DND-41 (cell line): Measurements from ENCODE around the gene RNGTT.
A peak's percentile ranks its signal among the peaks of the same experiment; 100 is the strongest.

Experiments used
- ATAC-seq: fragments of 200-7000 bp; cut with Tn5 transposase; 3 replicates; pipeline ENCODE4 v1.9.1; 2021; ENCODE audit warnings: low read depth; ENCODE audit not compliant: insufficient read depth
- DNase-seq: peaks from one replicate; pipeline ENCODE4 v3.0.0-alpha.2; 2020
- H2AFZ ChIP-seq: 2 replicates; pipeline ENCODE4 v1.6.0; 2012; ENCODE audit warnings: low read depth, low read length
- H3K27ac ChIP-seq: 2 replicates; pipeline ENCODE4 v1.5.1; 2012; ENCODE audit warnings: low read length, inconsistent platforms
- H3K27me3 ChIP-seq: fragments of 200-600 bp; sonication (generic); 2 replicates; pipeline ENCODE4 v1.6.0; 2012; ENCODE audit warnings: low read length, mild to moderate bottlenecking, inconsistent platforms; ENCODE audit not compliant: insufficient read depth, poor library complexity
- H3K36me3 ChIP-seq: 2 replicates; pipeline ENCODE4 v1.5.1; 2012; ENCODE audit warnings: low read length, inconsistent platforms; ENCODE audit not compliant: insufficient read depth
- H3K4me1 ChIP-seq: 2 replicates; pipeline ENCODE4 v1.5.1; 2012; ENCODE audit warnings: mild to moderate bottlenecking, low read length; ENCODE audit not compliant: insufficient read depth
- H3K4me2 ChIP-seq: 2 replicates; pipeline ENCODE4 v1.6.0; 2012; ENCODE audit warnings: mild to moderate bottlenecking, moderate library complexity, low read length, inconsistent platforms; ENCODE audit not compliant: insufficient read depth
- H3K4me3 ChIP-seq, 2 experiments: fragments of 200-600 bp in 1 of 2; shearing (Covaris generic) in 1 of 2; 2 replicates each; pipeline ENCODE4 v1.5.1; 2012 to 2016; ENCODE audit warnings: inconsistent platforms in 2 of 2, low read length in 2 of 2, mild to moderate bottlenecking in 2 of 2, low read depth in 1 of 2, moderate library complexity in 1 of 2
- H3K79me2 ChIP-seq: 2 replicates; pipeline ENCODE4 v1.6.0; 2012; ENCODE audit warnings: low read length, inconsistent platforms; ENCODE audit not compliant: insufficient read depth
- H3K9ac ChIP-seq: 2 replicates; pipeline ENCODE4 v1.6.0; 2012; ENCODE audit warnings: low read depth, mild to moderate bottlenecking, inconsistent platforms, low read length, moderate library complexity
- H3K9me3 ChIP-seq: 2 replicates; pipeline ENCODE4 v1.5.1; 2012; ENCODE audit warnings: low read length, moderate library complexity, mild to moderate bottlenecking, inconsistent platforms; ENCODE audit not compliant: insufficient read depth, severe bottlenecking
- H4K20me1 ChIP-seq: 2 replicates; pipeline ENCODE4 v1.6.0; 2012; ENCODE audit warnings: low read length; ENCODE audit not compliant: insufficient read depth
- EZH2 ChIP-seq: IDR thresholded peaks from 3 replicates; pipeline ENCODE4 v1.6.1; 2012; ENCODE audit warnings: borderline replicate concordance, low read depth, mild to moderate bottlenecking, moderate library complexity, low read length, inconsistent platforms; ENCODE audit not compliant: severe bottlenecking
- TF ChIP-seq, protein P1 (sequence below): IDR thresholded peaks from 2 replicates; pipeline ENCODE4 v1.5.1; 2012; ENCODE audit warnings: borderline replicate concordance, low read length, moderate library complexity, mild to moderate bottlenecking; ENCODE audit not compliant: poor library complexity, severe bottlenecking; ENCODE audit errors: extremely low read depth

The RNGTT gene

DNA sequence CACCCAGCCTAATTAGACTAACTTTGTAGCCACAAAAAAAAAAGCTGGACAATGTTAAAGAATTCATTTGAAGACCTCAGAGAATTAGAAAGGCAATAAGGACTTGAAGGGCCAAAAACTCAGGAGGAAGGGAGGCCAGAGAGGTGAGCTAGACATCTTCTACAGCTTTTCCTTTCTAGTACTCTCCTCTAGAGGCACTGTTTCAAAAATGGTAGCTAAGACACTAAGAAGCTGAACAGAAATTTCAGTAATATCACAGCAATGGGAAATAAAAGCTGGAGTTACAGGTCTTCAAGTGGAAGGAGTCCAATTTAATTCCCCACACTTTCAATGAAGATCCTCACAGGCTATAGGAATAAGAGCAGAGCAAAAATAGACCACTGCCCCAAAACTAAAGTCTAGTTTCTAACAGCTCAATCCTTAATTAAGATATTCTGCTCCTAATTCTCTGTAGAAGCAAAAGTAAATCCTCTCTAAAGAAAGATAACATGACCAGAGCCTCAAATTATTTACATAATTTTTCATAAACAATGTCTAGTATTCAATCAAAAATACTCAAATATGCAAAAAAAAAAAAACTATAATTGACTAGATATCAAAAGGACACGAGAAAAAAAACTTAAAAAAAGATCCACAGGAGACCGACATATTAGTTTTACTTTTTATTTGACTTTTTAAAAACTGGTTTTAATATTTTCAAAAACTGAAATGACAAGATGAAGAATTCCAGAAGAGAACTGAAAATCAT is 63.7 kb downstream of the RNGTT start:
- no peak overlapping the region for H2AFZ ChIP-seq

DNA sequence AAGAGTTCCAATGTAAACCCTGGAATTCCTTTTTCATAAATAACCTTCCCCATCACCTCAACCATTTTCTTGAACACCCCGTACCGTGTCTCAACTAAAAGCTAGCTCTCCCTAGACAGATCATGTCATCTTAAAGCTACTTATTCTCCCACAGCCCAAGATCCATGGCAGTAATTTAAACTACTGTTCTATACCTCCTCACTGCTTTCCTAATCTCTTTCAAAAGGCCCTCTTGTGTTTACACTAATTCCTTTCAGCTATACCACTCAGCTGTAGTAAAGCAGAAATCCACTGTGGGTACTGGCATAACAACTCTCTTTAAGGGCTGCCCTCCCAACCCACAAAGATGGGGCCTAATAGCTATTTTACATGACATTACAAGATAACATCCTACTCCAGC is 67.5 kb downstream of the RNGTT start:
- H3K9ac ChIP-seq, result no peak overlapping the region
- H3K27ac ChIP-seq, result no peak overlapping the region
- H4K20me1 ChIP-seq, result no peaks in the 10 kb centered on the region
- H3K9me3 ChIP-seq, result no peaks in the 10 kb centered on the region
- DNase-seq (no peak), ATAC-seq (no peak)
- no peak overlapping the region for H3K4me3 ChIP-seq
- no peaks in the 10 kb centered on the region for H3K79me2 ChIP-seq
- H3K4me1 ChIP-seq, result no peaks in the 10 kb centered on the region
- TF ChIP-seq, protein P1, sequence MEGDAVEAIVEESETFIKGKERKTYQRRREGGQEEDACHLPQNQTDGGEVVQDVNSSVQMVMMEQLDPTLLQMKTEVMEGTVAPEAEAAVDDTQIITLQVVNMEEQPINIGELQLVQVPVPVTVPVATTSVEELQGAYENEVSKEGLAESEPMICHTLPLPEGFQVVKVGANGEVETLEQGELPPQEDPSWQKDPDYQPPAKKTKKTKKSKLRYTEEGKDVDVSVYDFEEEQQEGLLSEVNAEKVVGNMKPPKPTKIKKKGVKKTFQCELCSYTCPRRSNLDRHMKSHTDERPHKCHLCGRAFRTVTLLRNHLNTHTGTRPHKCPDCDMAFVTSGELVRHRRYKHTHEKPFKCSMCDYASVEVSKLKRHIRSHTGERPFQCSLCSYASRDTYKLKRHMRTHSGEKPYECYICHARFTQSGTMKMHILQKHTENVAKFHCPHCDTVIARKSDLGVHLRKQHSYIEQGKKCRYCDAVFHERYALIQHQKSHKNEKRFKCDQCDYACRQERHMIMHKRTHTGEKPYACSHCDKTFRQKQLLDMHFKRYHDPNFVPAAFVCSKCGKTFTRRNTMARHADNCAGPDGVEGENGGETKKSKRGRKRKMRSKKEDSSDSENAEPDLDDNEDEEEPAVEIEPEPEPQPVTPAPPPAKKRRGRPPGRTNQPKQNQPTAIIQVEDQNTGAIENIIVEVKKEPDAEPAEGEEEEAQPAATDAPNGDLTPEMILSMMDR, result no peak
- TF ChIP-seq EZH2, result no peak
- H3K4me2 ChIP-seq, result no peak overlapping the region
- H3K27me3 ChIP-seq, result no peaks in the 10 kb centered on the region
- peaks cover 25% of the 10 kb centered on the region; the same call in 1 of the 2 replicates for H3K36me3 ChIP-seq
- H2AFZ ChIP-seq, result no peak overlapping the region

More for the DNA sequence above, 63.7 kb downstream of the RNGTT start:
- TF ChIP-seq, protein P1, result peak; percentile 34
- TF ChIP-seq EZH2, result no peak
- Histone ChIP-seq H3K4me2 (no peak overlapping the region), H3K9ac (no peak overlapping the region), H3K27me3 (no peaks in the 10 kb centered on the region), H3K9me3 (no peaks in the 10 kb centered on the region), H3K27ac (no peak overlapping the region), H4K20me1 (no peaks in the 10 kb centered on the region), H3K4me3 (no peak overlapping the region), H3K4me1 (no peaks in the 10 kb centered on the region), H3K36me3 (peaks cover 49% of the 10 kb centered on the region; the same call in 1 of the 2 replicates), H3K79me2 (no peaks in the 10 kb centered on the region)
- DNase-seq (no peak), ATAC-seq (no peak)

DNA sequence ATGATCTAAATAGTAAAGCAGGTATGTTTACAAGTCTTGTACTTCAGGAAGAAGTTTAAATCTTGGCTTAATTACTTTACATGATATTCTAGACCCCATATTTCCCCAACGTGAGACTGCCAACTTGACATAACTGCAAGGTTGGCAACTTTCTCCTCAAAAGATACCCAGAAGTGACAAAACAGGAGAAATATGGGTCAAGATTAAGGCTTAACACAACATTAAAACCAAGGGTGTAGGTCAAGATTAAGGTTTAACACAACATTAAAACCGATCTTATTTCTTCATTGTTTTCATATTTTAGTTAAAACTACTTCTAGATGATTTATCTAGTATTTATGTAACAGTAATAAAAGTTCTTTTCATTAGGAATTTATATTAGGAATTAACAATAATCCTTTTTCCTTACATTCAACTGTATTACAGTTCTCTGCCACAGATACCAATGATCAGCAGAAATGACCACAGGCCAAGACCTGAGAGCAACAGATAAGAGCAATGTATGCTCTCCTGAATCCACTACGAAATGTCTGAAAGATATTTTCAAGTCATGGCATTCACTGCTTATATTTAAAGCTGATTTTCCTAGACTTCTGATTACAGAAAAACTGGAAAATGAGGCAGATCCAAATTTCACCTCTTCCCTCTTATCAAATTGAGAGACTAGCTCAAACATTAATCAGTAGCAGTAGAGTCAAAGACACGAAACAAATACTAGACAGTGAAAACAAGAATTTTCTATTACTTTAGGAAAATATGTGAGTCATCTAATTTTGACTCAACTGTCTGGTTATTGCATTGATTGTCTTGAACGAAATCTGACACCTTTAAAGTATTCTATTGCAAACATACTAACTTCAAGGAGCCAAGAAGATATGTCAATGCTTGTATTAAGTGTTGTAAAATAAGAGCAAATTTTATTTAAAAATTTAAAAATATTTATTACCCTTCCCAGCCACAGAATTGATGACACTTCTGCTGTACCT is 72.3 kb downstream of the RNGTT start:
- no peaks in the 10 kb centered on the region for H3K79me2 ChIP-seq
- no peak overlapping the region for H2AFZ ChIP-seq
- no peak overlapping the region for H3K4me3 ChIP-seq
- H3K9me3 ChIP-seq, result no peaks in the 10 kb centered on the region
- H3K36me3 ChIP-seq, result peaks cover 41% of the 10 kb centered on the region
- DNase-seq (no peak), ATAC-seq (no peak)
- H3K4me1 ChIP-seq, result no peaks in the 10 kb centered on the region
- no peak overlapping the region for H3K4me2 ChIP-seq
- TF ChIP-seq, protein P1, result no peak
- TF ChIP-seq EZH2, result no peak
- no peak overlapping the region for H3K27ac ChIP-seq
- H3K27me3 ChIP-seq, result no peaks in the 10 kb centered on the region
- H3K9ac ChIP-seq, result no peak overlapping the region
- H4K20me1 ChIP-seq, result no peaks in the 10 kb centered on the region
